ENCODE measurements around the gene KPNA5. TPM values are rescaled to one million over a fixed set of nuclear protein-coding genes. Genes with fewer than 3 reads are reported as not detected.
A peak's percentile ranks its signal among the peaks of the same experiment; 100 is the strongest.

Gene KPNA5
- total and polyA plus RNA-seq, 9 of the 15 experiments (the other 6 are each of a cell fraction or from before 2014, with no cell fraction given), result 3.2 to 10.3 (median 6.5) TPM

GRCh38 chr6:116680880-116681672 lies at the start of gene KPNA5 (continued):
- TF ChIP-seq HINFP (tag; conservative IDR thresholded peaks at IDR 0.05; ENCODE audit: low read depth) (no peak), ATF1 (CRISPR knock-in tag; IDR thresholded peaks at IDR 0.05) (no peak; the same call in 1 of the 2 replicates), ATF1 (tag; IDR thresholded peaks at IDR 0.05) (peak; percentile 83), HEY1 (CRISPR knock-in tag; IDR thresholded peaks at IDR 0.05; ENCODE audit: borderline replicate concordance) (no peak), ZNF280B (CRISPR knock-in tag; IDR thresholded peaks at IDR 0.05) (no peak), ZNF253 (CRISPR knock-in tag; conservative IDR thresholded peaks at IDR 0.05) (no peak), SMARCA5 (IDR thresholded peaks at IDR 0.05) (no peak), RB1 (IDR thresholded peaks at IDR 0.05; ENCODE audit: low read depth) (peak; percentile 79), ZNF124 (CRISPR knock-in tag; IDR thresholded peaks at IDR 0.05) (no peak), GATA2 (CRISPR knock-in tag; IDR thresholded peaks at IDR 0.05) (no peak), HNRNPH1 (optimal IDR thresholded peaks at IDR 0.05; ENCODE audit: low read depth, low read length) (no peak), ERF (CRISPR knock-in tag; IDR thresholded peaks at IDR 0.05) (0 out of 2 replicates have a peak, but pooled peaks have one; percentile 33), SMARCA4 (IDR thresholded peaks at IDR 0.05) (no peak), EWSR1 (IDR thresholded peaks at IDR 0.05; ENCODE audit: borderline replicate concordance, low read depth, partially characterized antibody) (no peak), XRCC5 (IDR thresholded peaks at IDR 0.05; ENCODE audit: low read depth, low read length) (no peak), HLTF (IDR thresholded peaks at IDR 0.05) (no peak), RFX7 (CRISPR knock-in tag; IDR thresholded peaks at IDR 0.05) (no peak), BRD4 (IDR thresholded peaks at IDR 0.05) (peak; percentile 46; the same call in 1 of the 2 replicates), FIP1L1 (IDR thresholded peaks at IDR 0.05; ENCODE audit: low read depth, low read length, poor library complexity, severe bottlenecking) (peak; percentile 63), PHTF2 (CRISPR knock-in tag; IDR thresholded peaks at IDR 0.05) (no peak), TFE3 (CRISPR knock-in tag; IDR thresholded peaks at IDR 0.05) (no peak), ZFP1 (CRISPR knock-in tag; IDR thresholded peaks at IDR 0.05) (no peak), FUS (optimal IDR thresholded peaks at IDR 0.05; ENCODE audit: low read depth, low read length) (no peak), NFE2L1 (tag; IDR thresholded peaks at IDR 0.05; ENCODE audit: borderline replicate concordance, low read depth) (no peak), EHMT2 (IDR thresholded peaks at IDR 0.05) (no peak; the same call in 1 of the 2 replicates)
